NCI-H524 treated with DMSO at 0.1 percent for 48 hours (cell line): ENCODE results near the gene MACROH2A1.

Source experiments
- DNase-seq: peaks from one replicate; lab custom pipeline; 2025; lab: John Stamatoyannopoulos, UW

The MACROH2A1 gene

GRCh38 chr5:135435467-135436330 lies 36.7 kb upstream of the MACROH2A1 start:
- no peak for DNase-seq

- DNase-seq: no peak
Observed at GRCh38 chr5:135434591-135435466, 35.8 kb upstream of the MACROH2A1 start.

- DNase-seq: no peak
Observed at GRCh38 chr5:135433681-135434426, 34.8 kb upstream of the MACROH2A1 start.

GRCh38 chr5:135432113-135432512 lies 33.1 kb upstream of the MACROH2A1 start:
- no peak for DNase-seq

GRCh38 chr5:135430135-135430437 lies 31.1 kb upstream of the MACROH2A1 start:
- DNase-seq: no peak

GRCh38 chr5:135429301-135430134 lies 30.5 kb upstream of the MACROH2A1 start:
- DNase-seq: no peak

GRCh38 chr5:135428586-135428985 lies 29.6 kb upstream of the MACROH2A1 start:
- no peak for DNase-seq

- no peak for DNase-seq
Observed at GRCh38 chr5:135426102-135427082, 27.4 kb upstream of the MACROH2A1 start.

GRCh38 chr5:135425641-135426040 lies 26.6 kb upstream of the MACROH2A1 start:
- no peak for DNase-seq

- no peak for DNase-seq
Observed at GRCh38 chr5:135423846-135424168, 24.8 kb upstream of the MACROH2A1 start.

- no peak for DNase-seq
Observed at GRCh38 chr5:135423146-135423845, 24.3 kb upstream of the MACROH2A1 start.

GRCh38 chr5:135422419-135422818 lies 23.4 kb upstream of the MACROH2A1 start:
- no peak for DNase-seq

GRCh38 chr5:135417083-135417482 lies 18.1 kb upstream of the MACROH2A1 start:
- no peak for DNase-seq

GRCh38 chr5:135405082-135405481 lies 6.1 kb upstream of the MACROH2A1 start:
- no peak for DNase-seq

- no peak for DNase-seq
Observed at GRCh38 chr5:135402031-135402430, 3.0 kb upstream of the MACROH2A1 start.

GRCh38 chr5:135400866-135401265 lies 1.8 kb upstream of the MACROH2A1 start:
- no peak for DNase-seq

GRCh38 chr5:135399794-135400542 lies 937 bp upstream of the MACROH2A1 start:
- no peak for DNase-seq

- no peak for DNase-seq
Observed at GRCh38 chr5:135398160-135398854, 724 bp downstream of the MACROH2A1 start.
